Mononuclear cell (primary cell): ENCODE data around the gene FUBP1. TPM values are rescaled to one million over a fixed set of nuclear protein-coding genes. Genes with fewer than 3 reads are reported as not detected.
"Not testable (repeated sequence)": the region's sequence is repeated elsewhere in the genome, so short reads cannot be mapped to it uniquely, and the experiment has no call there.

Source experiments
- H3K27me3 ChIP-seq: 2 replicates; pipeline ENCODE4 v1.6.0; 2011; ENCODE audit warnings: low read length, control low read depth; ENCODE audit not compliant: insufficient read depth
- H3K4me1 ChIP-seq: 2 replicates; pipeline ENCODE4 v1.5.1; 2011; ENCODE audit warnings: mild to moderate bottlenecking, low read length, control low read depth; ENCODE audit not compliant: insufficient read depth
- H3K4me3 ChIP-seq: 2 replicates; pipeline ENCODE4 v1.5.1; 2011; ENCODE audit warnings: mild to moderate bottlenecking, low read length, moderate library complexity
- H3K9me3 ChIP-seq: 2 replicates; pipeline ENCODE4 v1.5.1; 2011; ENCODE audit warnings: low read depth, mild to moderate bottlenecking, control low read depth, low read length
- total RNA-seq: library from RNA; depleted of rRNA; stranded (reverse); fragments of >200 nt; gene quantifications from one replicate; pipeline ENCODE4 v1.2.3, GENCODE V29; 2012

FUBP1 gene, protein sequence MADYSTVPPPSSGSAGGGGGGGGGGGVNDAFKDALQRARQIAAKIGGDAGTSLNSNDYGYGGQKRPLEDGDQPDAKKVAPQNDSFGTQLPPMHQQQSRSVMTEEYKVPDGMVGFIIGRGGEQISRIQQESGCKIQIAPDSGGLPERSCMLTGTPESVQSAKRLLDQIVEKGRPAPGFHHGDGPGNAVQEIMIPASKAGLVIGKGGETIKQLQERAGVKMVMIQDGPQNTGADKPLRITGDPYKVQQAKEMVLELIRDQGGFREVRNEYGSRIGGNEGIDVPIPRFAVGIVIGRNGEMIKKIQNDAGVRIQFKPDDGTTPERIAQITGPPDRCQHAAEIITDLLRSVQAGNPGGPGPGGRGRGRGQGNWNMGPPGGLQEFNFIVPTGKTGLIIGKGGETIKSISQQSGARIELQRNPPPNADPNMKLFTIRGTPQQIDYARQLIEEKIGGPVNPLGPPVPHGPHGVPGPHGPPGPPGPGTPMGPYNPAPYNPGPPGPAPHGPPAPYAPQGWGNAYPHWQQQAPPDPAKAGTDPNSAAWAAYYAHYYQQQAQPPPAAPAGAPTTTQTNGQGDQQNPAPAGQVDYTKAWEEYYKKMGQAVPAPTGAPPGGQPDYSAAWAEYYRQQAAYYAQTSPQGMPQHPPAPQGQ
- 274 TPM for total RNA-seq

DNA sequence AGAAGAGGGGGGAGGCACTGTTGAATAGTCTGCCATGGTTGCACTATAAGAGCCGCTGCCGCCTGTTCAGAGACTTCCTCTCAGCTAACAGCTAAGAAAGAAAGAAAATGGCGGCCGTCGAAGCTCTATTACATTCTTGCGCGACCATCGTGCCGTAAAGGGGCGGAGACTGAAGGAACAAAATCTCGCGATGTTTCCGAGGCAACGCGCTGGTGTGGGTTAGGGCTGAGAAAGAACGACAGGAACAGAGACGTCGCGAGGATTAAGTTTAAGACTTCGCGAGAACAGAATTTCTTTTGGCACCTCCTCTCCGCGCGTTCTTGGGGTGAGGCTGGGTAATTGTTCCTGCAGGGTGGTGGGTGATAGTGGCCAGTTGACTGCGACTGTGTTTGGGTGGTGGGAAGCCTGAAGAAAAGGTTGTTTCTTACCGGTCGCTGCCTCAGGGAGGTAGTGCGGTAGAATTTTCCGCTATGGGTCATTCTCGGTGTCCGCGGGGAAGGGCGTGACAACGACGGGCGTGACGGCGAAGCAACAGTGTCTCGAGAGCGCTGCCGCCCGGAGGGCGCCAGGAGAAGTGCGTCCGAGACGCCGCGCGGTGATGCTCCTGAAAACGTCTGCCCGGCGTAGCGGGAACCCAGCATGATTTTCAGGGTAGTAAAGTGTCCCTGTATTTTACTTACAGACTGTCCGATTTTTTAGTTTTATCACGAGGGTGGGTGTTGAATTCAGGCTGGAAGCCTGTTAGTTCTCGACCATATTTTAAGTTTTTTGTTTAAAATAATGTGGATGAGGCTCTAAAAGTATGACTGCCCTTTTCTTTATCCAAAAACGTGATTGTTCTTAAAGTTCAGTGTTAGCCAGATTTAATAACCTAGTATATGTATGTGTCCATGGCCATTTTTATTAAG is at the start of gene FUBP1:
Gene FUBP1, minus strand, starts transcription at position 104 of the 908 bp plus-strand sequence. Its CDS starts 68 bp downstream, at position 36.
- Histone ChIP-seq H3K4me3 (peak within 1 kb of the TSS; percentile 99), H3K27me3 (no peaks in the 10 kb centered on the region), H3K9me3 (no peaks in the 10 kb centered on the region), H3K4me1 (peaks cover 33% of the 10 kb centered on the region)

DNA sequence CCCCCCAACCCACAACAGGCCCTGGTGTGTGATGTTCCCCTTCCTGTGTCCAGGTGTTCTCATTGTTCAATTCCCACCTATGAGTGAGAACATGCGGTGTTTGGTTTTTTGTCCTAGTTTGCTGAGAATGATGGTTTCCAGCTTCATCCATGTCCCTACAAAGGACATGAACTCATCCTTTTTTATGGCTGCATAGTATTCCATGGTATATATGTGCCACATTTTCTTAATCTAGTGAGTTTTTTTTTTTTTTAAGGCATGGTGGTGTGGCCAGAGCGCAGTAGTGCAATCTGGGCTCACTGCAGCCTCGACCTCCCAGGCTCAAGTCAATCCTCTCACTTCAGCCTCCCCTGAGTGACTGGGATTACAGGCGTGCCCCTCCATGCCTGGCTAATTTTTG is 42.3 kb upstream of the FUBP1 start:
- H3K4me1 ChIP-seq, H3K9me3 ChIP-seq, H3K27me3 ChIP-seq, H3K4me3 ChIP-seq: not testable (repeated sequence)

DNA sequence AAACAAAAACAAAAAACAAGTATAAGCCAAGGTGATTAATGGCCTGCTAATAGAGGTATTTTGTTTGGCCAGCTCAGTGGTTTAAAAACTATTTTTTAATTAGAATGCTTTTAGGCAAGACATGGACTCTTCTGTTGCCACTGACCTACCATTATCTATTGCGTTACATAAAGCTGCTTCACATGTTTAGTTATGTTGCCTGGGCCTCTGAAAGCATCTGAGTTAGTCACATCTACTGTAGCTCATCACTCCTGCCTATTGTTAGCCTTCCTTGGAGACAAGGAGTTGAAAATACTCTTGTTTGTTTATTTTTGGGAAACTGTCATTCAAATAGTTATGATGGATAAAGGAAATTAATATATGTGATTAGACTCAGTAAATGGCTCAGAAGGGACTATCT is 40.2 kb upstream of the FUBP1 start:
- H3K27me3 ChIP-seq: no peaks in the 10 kb centered on the region
- no peaks in the 10 kb centered on the region for H3K9me3 ChIP-seq
- no peaks in the 10 kb centered on the region for H3K4me1 ChIP-seq
- no peak overlapping the region for H3K4me3 ChIP-seq

DNA sequence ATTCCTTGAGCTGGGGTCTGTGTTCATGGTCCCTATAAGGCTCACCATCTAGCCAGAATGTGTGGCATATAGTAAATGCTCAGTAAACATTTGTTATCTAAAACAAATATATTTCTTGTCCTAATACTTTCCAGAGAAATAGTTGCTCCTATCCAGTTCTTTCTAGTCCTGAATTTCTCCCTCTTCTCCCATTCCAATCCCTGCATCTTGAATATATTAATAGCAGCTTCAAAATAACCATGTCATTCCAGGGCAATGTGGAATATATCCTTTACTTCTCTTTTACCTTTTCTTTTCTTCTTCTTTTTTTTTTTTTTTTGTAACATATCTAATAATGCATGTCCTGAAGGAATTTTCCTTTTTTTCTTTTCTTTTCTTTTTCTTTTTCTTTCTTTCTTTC is 36.3 kb upstream of the FUBP1 start:
- Histone ChIP-seq H3K9me3 (no peaks in the 10 kb centered on the region), H3K4me1 (no peaks in the 10 kb centered on the region), H3K4me3 (no peak overlapping the region), H3K27me3 (no peaks in the 10 kb centered on the region)

DNA sequence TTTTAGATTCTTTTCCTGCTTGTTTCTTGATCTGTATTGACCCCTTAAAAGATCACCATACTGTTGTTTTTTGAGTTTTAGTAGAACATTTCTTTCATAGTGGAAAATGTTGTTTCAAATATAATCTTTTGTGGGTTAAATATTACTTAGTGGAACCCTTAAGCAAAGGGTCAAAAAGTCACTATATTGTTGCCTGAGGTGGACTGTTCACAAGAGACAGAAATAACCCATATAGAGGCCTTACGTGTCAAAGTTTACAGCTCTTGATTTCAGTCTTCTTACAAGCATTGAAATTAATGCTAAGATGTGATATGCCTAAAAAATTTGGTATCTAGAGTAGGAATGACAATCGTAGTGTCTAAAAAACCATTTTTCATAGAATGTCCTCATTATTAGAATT is 32.2 kb upstream of the FUBP1 start:
- H3K9me3 ChIP-seq: no peaks in the 10 kb centered on the region
- no peak overlapping the region for H3K4me3 ChIP-seq
- no peaks in the 10 kb centered on the region for H3K4me1 ChIP-seq
- H3K27me3 ChIP-seq: no peaks in the 10 kb centered on the region

DNA sequence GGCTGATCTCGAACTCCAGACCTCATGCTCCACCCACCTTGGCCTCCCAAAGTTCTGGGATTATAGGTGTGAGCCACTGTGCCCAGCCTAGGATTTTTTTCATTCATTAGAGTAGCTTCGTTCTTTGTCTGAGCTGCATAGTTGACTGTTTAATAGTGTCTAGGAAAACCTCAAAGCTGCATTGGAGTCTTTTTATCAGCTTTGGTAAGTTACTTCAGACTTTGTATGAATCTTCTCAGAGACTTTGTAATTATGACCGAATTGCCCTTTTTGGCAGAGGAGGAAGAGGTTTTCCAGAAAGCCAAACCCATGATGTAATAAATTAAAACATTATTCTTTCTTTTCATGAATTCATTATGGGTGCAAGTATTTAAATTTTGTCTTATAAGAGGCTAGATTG is 31.0 kb upstream of the FUBP1 start:
- Histone ChIP-seq H3K4me1 (no peaks in the 10 kb centered on the region), H3K9me3 (no peaks in the 10 kb centered on the region), H3K4me3 (no peak overlapping the region), H3K27me3 (no peaks in the 10 kb centered on the region)

DNA sequence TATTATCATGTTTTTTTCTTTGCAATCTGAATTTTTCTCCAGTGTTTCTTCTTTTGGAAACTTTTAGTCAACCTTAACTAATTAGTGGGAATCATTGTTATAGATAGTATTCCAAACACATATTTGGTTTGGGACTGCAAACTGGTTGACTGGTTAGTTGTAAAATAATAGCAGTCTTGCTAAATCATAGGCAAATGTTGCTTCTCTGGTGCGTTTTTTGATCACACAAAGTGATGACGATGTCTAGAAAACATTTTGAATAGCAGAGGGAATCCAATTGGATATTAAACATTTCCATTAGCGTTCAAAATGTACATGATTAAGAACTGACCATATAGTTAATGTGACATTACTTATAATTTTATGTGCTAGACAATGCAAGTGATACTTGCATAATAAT is 30.4 kb upstream of the FUBP1 start:
- Histone ChIP-seq H3K4me1 (no peaks in the 10 kb centered on the region), H3K27me3 (no peaks in the 10 kb centered on the region), H3K9me3 (no peaks in the 10 kb centered on the region), H3K4me3 (no peak overlapping the region)

DNA sequence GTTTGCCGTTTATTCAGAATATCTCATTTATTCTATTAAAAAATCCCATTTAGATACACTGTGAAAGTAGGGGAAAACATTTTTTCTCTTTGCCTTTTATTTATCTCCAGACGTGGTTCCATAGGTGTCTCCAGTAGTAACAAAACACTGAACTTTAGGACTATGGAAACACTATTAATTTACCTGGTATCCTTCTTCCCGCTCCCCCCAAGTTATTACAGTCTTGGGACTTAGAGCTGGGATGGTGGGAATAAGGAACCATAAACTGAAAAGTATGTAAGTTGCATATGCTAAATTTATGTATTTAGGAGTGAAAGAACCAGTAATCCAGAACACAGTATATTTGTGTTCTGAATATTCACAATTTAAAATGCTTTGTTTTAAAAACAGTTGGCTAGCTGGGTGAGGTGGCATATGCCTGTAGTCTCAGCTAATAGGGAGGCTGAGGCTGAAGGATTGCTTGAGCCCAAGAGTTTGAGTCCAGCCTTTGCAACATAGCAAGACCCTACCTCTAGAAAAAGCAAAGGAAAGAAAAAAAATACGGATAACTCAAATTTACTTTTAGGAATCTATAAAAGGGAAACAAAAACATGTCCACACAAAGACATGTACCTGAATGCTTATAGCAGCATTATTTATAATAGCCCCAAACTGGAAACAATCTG is 28.9 kb upstream of the FUBP1 start:
- H3K27me3 ChIP-seq: no peaks in the 10 kb centered on the region
- H3K9me3 ChIP-seq: no peaks in the 10 kb centered on the region
- no peak overlapping the region for H3K4me3 ChIP-seq

DNA sequence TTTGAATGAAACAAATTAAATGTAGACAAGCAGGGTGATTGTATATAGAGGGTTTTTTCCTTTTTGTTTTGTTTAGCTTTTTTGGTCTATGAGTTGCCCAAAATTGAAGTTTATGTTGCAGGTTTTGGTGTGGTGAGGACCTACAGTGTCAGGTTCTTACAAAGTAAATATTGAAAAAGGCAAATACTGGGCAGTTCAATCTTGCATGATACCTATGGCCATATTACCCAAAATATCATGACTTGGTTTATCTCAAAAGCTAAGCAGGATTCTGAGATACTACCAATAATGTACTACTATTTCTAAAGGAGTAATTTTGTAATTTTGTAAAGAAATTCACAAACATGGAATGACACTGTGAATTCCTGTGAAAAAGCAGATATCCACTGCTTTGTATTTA is 27.6 kb upstream of the FUBP1 start:
- H3K9me3 ChIP-seq: no peaks in the 10 kb centered on the region

More for the DNA sequence above, 28.9 kb upstream of the FUBP1 start:
- H3K4me1 ChIP-seq: peaks cover 3% of the 10 kb centered on the region

DNA sequence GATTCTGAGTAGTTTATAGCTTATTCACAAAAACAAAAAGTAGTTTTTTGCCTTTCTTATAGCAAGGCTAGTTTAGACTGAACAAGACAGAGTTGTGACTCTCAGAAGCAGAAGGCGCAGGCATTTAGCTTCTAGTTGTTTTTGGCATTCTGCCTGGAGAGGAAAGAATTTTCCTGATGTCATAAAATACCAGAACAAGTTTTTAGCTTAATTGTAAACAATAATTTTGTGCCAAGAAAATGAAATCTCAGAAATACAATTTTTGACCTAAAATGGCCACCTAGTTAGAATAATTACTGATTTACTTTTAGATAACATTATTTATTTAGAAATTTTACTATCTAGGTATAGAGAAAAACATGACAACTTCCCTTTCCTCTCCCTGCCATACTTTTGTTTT is 26.9 kb upstream of the FUBP1 start:
- Histone ChIP-seq H3K4me3 (peak overlapping the region; percentile 0), H3K9me3 (no peaks in the 10 kb centered on the region), H3K27me3 (no peaks in the 10 kb centered on the region), H3K4me1 (peaks cover 3% of the 10 kb centered on the region)

More for the DNA sequence above, 27.6 kb upstream of the FUBP1 start:
- Histone ChIP-seq H3K4me3 (no peak overlapping the region), H3K4me1 (peaks cover 3% of the 10 kb centered on the region), H3K27me3 (no peaks in the 10 kb centered on the region)

DNA sequence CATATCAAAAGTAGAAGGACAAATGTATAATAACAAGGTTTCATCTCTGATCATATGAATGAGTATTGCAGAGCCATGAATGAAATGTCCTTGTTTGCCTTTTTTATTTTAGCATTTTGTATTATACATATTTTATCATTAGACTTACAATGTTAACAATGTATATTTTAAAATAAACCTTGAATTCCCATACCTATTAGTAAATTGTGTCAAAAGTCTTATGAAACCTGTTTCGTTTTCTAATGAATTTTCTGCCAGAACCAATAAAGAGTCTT is 26.5 kb upstream of the FUBP1 start:
- Histone ChIP-seq H3K9me3 (no peaks in the 10 kb centered on the region), H3K4me1 (peaks cover 3% of the 10 kb centered on the region), H3K27me3 (no peaks in the 10 kb centered on the region), H3K4me3 (peak overlapping the region; percentile 49)

DNA sequence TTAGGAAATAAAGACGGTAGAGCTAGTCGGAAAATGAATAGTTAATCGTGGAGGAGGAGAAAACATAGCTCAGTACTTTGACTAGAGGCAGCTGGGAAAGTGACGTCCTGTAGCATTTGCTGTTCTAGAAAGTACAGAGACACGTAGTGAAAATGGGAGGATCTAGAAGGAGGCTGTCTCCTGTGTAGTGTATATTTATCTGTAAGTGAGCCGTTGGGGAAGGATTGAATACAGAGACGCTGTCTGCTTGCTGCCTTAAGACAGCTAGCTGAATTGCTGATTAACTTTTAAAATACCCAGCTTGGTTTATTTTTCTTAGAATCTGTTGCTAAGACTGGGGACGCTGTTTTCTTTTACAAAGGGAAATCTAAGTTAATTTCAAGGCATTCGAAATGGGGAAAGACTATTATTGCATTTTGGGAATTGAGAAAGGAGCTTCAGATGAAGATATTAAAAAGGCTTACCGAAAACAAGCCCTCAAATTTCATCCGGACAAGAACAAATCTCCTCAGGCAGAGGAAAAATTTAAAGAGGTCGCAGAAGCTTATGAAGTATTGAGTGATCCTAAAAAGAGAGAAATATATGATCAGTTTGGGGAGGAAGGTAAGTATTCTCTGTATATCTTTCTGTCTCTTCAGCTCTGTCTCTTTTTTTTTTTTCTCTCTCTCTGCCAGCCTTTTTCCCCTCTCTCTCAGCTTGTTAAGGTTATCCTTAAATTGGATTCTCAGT is 26.0 kb upstream of the FUBP1 start, which contains the start of gene DNAJB4:
Gene DNAJB4, plus strand, starts transcription at position 221 of the 729 bp plus-strand sequence. Its CDS starts 172 bp downstream, at position 393.
- Histone ChIP-seq H3K4me3 (peak within 1 kb of the TSS; percentile 49), H3K9me3 (no peaks in the 10 kb centered on the region), H3K27me3 (no peaks in the 10 kb centered on the region), H3K4me1 (peaks cover 3% of the 10 kb centered on the region)

DNA sequence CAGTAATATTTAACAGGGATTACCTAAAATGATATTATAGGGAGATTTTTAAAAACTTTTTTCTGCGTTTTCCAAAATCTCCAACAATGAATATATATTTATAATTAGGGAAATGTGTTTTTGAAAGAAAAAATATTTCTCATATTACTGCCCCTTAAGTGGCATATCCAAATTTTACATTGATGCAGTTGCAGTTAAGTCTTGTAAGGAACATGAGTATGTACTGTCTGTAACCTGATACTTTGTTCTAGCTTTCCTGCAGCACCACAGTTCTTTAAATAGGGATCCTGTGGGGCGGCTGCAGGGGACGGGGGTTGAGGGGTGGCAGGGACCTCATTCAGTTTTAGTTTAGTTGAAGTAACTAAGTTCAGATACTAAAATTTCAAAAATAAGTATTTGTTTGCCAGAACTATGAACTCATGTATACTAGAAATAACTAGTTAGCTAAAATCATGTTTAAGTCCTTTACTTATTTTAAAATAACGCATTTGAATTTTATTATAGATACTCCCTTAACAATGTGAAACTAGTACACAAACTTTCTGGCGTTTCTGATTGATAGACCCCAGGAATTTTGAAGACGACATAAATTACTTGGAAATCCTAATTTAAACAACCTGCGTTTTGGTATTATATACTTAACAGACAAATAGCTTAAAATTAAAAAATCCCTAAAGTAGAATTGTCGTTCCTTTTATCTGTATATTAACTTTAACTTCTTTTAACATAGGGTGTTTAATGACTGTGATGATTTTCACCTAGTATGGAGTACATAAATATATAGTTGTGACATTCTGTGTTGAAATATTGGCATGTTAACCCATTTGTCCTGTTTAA is 25.2 kb upstream of the FUBP1 start:
- Histone ChIP-seq H3K9me3 (no peaks in the 10 kb centered on the region), H3K4me1 (peaks cover 3% of the 10 kb centered on the region), H3K4me3 (peak overlapping the region; percentile 49), H3K27me3 (no peaks in the 10 kb centered on the region)
